Keratinocyte (primary cell): ENCODE measurements around the gene PSMG2. TPM values are rescaled to one million over a fixed set of nuclear protein-coding genes. Genes with fewer than 3 reads are reported as not detected.
A peak's percentile ranks its signal among the peaks of the same experiment; 100 is the strongest.

ENCODE experiments used
- DNase-seq: peaks from one replicate; pipeline ENCODE4 v3.0.0-alpha.2; 2011; ENCODE audit warnings: low read depth, missing footprints, low spot score
- FAIRE-seq: peaks from 2 replicates; lab custom pipeline; 2011; peaks lifted over from hg19 to GRCh38; lab: Jason Lieb, UNC
- H2AFZ ChIP-seq: 2 replicates; pipeline ENCODE4 v1.6.0; 2012; ENCODE audit warnings: low read length, control low read depth, inconsistent platforms; ENCODE audit not compliant: control insufficient read depth
- H3K27ac ChIP-seq: 2 replicates; pipeline ENCODE4 v1.5.1; 2011; ENCODE audit warnings: low read length; ENCODE audit not compliant: control insufficient read depth, insufficient read depth
- H3K27me3 ChIP-seq: 3 replicates; pipeline ENCODE4 v1.6.0; 2011; ENCODE audit warnings: low read length; ENCODE audit not compliant: control insufficient read depth, insufficient read depth; ENCODE audit errors: extremely low read depth
- H3K36me3 ChIP-seq, 2 experiments: 2 replicates in 1 of 2; 3 replicates in 1 of 2; pipeline ENCODE4 v1.5.1; 2011; ENCODE audit warnings: low read length in 2 of 2, mild to moderate bottlenecking in 1 of 2; ENCODE audit not compliant: control insufficient read depth in 2 of 2, insufficient read depth in 2 of 2; ENCODE audit errors: extremely low read depth in 1 of 2
- H3K4me1 ChIP-seq: 3 replicates; pipeline ENCODE4 v1.5.1; 2011; ENCODE audit warnings: low read length; ENCODE audit not compliant: control insufficient read depth, insufficient read depth; ENCODE audit errors: extremely low read depth
- H3K4me2 ChIP-seq: 3 replicates; pipeline ENCODE4 v1.6.0; 2011; ENCODE audit warnings: low read depth, low read length; ENCODE audit not compliant: control insufficient read depth, insufficient read depth; ENCODE audit errors: extremely low read depth
- H3K4me3 ChIP-seq, 3 experiments: fragments of 200-600 bp in 1 of 3; sonication (generic) in 1 of 3; 2 replicates in 2 of 3; 3 replicates in 1 of 3; pipeline ENCODE4 v1.5.1; 2011 to 2016; ENCODE audit warnings: low read length in 3 of 3, mild to moderate bottlenecking in 3 of 3, control low read depth in 2 of 3, inconsistent platforms in 1 of 3, low read depth in 1 of 3, mixed read lengths in 1 of 3, mixed run types in 1 of 3, moderate library complexity in 1 of 3; ENCODE audit not compliant: control insufficient read depth in 2 of 3, insufficient read depth in 2 of 3; ENCODE audit errors: extremely low read depth in 1 of 3
- H3K79me2 ChIP-seq: 2 replicates; pipeline ENCODE4 v1.6.0; 2012; ENCODE audit warnings: low read length; ENCODE audit not compliant: control insufficient read depth, insufficient read depth
- H3K9ac ChIP-seq: 3 replicates; pipeline ENCODE4 v1.6.0; 2011; ENCODE audit warnings: low read length; ENCODE audit not compliant: control insufficient read depth, insufficient read depth; ENCODE audit errors: extremely low read depth
- H3K9me1 ChIP-seq: 3 replicates; pipeline ENCODE4 v1.6.0; 2011; ENCODE audit warnings: low read length; ENCODE audit not compliant: control insufficient read depth, insufficient read depth; ENCODE audit errors: extremely low read depth
- H3K9me3 ChIP-seq: 2 replicates; pipeline ENCODE4 v1.5.1; 2012; ENCODE audit warnings: low read depth, low read length; ENCODE audit not compliant: control insufficient read depth
- H4K20me1 ChIP-seq: 3 replicates; pipeline ENCODE4 v1.6.0; 2011; ENCODE audit warnings: low read length; ENCODE audit not compliant: control insufficient read depth, insufficient read depth; ENCODE audit errors: extremely low read depth
- CTCF ChIP-seq, 3 experiments: IDR thresholded peaks in 1 of 3; conservative IDR thresholded peaks in 1 of 3; optimal IDR thresholded peaks in 1 of 3; 2 replicates in 2 of 3; 3 replicates in 1 of 3; pipeline versions ENCODE3 to v1.5.1; 2011; ENCODE audit warnings: low read length in 3 of 3, mild to moderate bottlenecking in 3 of 3, moderate library complexity in 2 of 3, control low read depth in 1 of 3, inconsistent platforms in 1 of 3; ENCODE audit not compliant: insufficient read depth in 2 of 3; ENCODE audit errors: extremely low read depth in 1 of 3
- EZH2 ChIP-seq: IDR thresholded peaks from one replicate; pipeline ENCODE4 v1.6.1; 2012; ENCODE audit warnings: inconsistent platforms, mild to moderate bottlenecking, low read length, moderate library complexity
- dilution Hi-C: fragments of 300-500 bp; cut with MboI; formaldehyde crosslinking; loops from one replicate; pipeline ENCODE4 v1.7.0; 2020; ENCODE audit warnings: low sequenced_read_pairs; ENCODE audit not compliant: extremely low pct_ligation_motif_present
- polyA plus RNA-seq, 5 experiments: library from polyadenylated mRNA; depleted of rRNA in 3 of 5; stranded (reverse) in 3 of 5; stranded (forward) in 1 of 5; unstranded in 1 of 5; fragments of >200 nt; gene quantifications; 1 replicate in 1 of 5; 2 replicates in 3 of 5; 3 replicates in 1 of 5; pipeline versions ENCODE4 v1.2.1 to v1.2.3, GENCODE V29; 2011 to 2012; ENCODE audit warnings: missing spikeins in 2 of 5, low read depth in 1 of 5, low replicate concordance in 1 of 5

The PSMG2 gene
- polyA plus RNA-seq, 1 donor (not counting 4 experiments of a cell fraction or from before 2014, with no cell fraction given), result 69.3 TPM

GRCh38 chr18:12679183-12679786, 23.6 kb upstream of the PSMG2 start:
- Histone ChIP-seq H3K9me1 (no peaks in the 10 kb centered on the region), H3K27me3 (no peaks in the 10 kb centered on the region), H3K27ac (no peak overlapping the region), H3K4me3 (no peak overlapping the region), H3K36me3 (peaks cover 0 to 8% of the 10 kb centered on the region in 2 experiments), H3K9me3 (no peaks in the 10 kb centered on the region), H3K4me1 (no peaks in the 10 kb centered on the region), H3K9ac (no peak overlapping the region), H2AFZ (peak overlapping the region; percentile 10), H3K79me2 (no peaks in the 10 kb centered on the region), H3K4me2 (no peak overlapping the region), H4K20me1 (no peaks in the 10 kb centered on the region)
- dilution Hi-C loops, result no loop called here
- DNase-seq (no peak), FAIRE-seq (no peak)
- no peak for TF ChIP-seq CTCF (optimal IDR thresholded peaks at IDR 0.05 in 1 of 3, IDR thresholded peaks at IDR 0.05 in 1 of 3, conservative IDR thresholded peaks at IDR 0.05 in 1 of 3; ENCODE audit: extremely low read depth in 1 of 3, insufficient read depth in 2 of 3, low read length in 3 of 3)
- no peak for TF ChIP-seq EZH2

- dilution Hi-C loops, result no loop called here
- no peak overlapping the region for H3K27ac ChIP-seq
- no peaks in the 10 kb centered on the region for H4K20me1 ChIP-seq
- no peak overlapping the region for H2AFZ ChIP-seq
- no peaks in the 10 kb centered on the region for H3K27me3 ChIP-seq
- DNase-seq (no peak), FAIRE-seq (no peak)
- no peak overlapping the region for H3K4me2 ChIP-seq
- no peaks in the 10 kb centered on the region for H3K4me1 ChIP-seq
- H3K9me1 ChIP-seq, result no peaks in the 10 kb centered on the region
- H3K36me3 ChIP-seq, result peaks cover 0 to 2% of the 10 kb centered on the region in 2 experiments
- H3K79me2 ChIP-seq, result no peaks in the 10 kb centered on the region
- no peak overlapping the region for H3K9ac ChIP-seq
- no peak overlapping the region for H3K4me3 ChIP-seq
- no peaks in the 10 kb centered on the region for H3K9me3 ChIP-seq
- TF ChIP-seq CTCF (optimal IDR thresholded peaks at IDR 0.05 in 1 of 3, IDR thresholded peaks at IDR 0.05 in 1 of 3, conservative IDR thresholded peaks at IDR 0.05 in 1 of 3; ENCODE audit: extremely low read depth in 1 of 3, insufficient read depth in 2 of 3, low read length in 3 of 3) (peak in 1 of 3 experiments; percentile 38), EZH2 (no peak)
Measured at GRCh38 chr18:12686100-12686499, 16.7 kb upstream of the PSMG2 start.
